Activated CD8-positive, alpha-beta memory T cell treated with anti-CD3 and anti-CD28 coated beads, Interleukin-2, amount 50 U/mL, for 4 hours (primary cell): ENCODE results near the gene PITPNM2.

Experiments
- DNase-seq: peaks from one replicate; pipeline ENCODE4 v3.0.0-alpha.2; 2020

Gene PITPNM2

GRCh38 chr12:123150744-123151456 is at the start of gene PITPNM2:
Gene PITPNM2, minus strand, starts transcription at chr12:123151090. Its CDS starts 116,500 bp downstream, at chr12:123034590.
- peak; percentile 70 for DNase-seq

DNA sequence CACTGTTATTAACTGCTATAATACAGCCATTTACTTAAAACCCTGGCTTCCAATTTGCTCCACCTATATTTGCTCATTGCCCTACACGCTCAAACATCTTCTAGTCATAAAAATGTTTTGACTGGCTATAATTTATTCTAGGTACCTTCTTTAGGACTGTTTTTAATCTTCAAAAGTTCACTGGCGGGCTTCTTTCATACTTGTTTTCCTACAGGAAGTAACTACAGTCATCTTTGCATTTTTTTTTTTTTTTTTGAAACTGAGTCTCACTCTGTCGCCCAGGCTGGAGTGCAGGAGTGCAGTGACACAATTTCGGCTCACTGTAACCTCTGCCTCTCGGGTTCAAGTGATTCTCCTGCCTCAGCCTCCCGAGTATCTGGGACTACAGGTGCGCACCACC is 49.5 kb upstream of the PITPNM2 start:
- no peak for DNase-seq

DNA sequence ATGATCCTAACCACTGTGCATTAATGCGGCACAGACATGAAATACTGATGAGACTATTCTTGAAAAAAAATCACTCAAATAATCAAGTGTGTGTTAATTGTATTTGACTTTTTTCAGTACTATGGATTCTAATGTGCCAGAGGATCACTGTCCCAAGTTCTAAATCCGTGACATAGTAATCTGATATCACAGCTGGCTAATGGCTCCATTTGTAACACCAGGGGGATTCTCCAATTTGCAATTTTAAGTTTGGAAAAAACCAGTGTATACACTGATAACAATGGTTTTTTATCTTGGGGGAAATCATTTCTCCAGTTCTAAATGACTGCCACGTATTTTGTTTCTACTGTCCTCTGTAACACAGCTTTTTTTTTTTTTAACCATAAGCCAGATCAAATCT is 49.0 kb upstream of the PITPNM2 start:
- no peak for DNase-seq

- no peak for DNase-seq
Measured at GRCh38 chr12:123187637-123188036, 36.7 kb upstream of the PITPNM2 start.

DNA sequence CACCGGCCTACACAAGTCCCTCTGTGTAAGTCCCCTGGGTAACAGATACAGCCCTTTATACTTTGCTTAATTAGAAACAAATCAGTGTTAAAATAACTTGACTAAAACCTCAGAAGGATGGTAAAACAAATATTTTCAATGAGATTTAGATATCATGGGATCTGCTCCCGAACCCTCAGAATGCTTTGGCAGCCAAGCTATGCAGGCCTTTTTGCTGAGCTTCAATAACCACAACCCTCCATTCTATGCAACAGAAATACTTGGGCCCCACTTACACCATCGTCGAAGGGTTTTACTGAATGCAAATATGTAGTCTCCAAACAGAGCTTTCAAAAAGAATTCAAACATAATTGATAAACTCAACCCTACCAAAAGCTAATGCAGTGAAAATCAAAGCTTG is 29.3 kb upstream of the PITPNM2 start:
- DNase-seq = no peak

DNA sequence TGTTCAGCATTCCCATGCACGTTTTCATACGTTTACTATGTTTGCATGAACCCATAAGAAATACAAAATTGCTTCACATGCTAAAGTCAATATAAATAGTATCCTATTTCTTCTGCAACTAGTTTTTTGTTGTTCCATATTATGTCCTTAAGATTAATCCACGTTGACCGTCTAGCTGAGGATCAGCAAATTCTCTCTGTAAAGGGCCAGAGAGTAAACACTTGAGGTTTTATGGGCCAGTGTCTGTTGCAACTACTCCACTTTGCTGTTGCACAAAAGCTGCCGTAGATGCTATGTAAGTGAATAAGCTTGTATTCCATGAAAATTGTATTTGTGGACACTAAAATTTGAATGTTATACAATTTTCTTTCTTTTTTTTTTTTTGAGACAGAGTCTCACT is 21.1 kb upstream of the PITPNM2 start:
- DNase-seq = no peak

DNA sequence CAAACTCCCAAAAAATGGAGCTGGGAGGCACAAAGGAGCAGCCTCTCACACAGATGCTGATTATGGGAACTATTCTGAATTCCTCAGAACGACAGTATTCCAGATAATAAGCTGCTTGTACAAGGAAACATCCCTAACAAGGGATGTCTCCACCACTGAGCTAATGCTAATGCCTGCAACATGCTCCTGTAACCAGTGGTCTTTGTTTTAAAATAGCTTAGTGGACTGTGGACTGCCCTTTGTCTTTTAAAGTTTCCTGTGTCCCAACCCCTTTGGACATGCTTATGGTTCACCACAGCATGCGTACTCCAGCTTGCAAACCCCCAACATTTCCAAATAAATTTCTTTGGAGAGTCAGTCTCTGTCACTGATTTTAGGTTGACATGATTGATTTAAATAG is 16.4 kb upstream of the PITPNM2 start:
- no peak for DNase-seq

- DNase-seq = no peak
Measured at GRCh38 chr12:123165537-123165936, 14.6 kb upstream of the PITPNM2 start.

DNA sequence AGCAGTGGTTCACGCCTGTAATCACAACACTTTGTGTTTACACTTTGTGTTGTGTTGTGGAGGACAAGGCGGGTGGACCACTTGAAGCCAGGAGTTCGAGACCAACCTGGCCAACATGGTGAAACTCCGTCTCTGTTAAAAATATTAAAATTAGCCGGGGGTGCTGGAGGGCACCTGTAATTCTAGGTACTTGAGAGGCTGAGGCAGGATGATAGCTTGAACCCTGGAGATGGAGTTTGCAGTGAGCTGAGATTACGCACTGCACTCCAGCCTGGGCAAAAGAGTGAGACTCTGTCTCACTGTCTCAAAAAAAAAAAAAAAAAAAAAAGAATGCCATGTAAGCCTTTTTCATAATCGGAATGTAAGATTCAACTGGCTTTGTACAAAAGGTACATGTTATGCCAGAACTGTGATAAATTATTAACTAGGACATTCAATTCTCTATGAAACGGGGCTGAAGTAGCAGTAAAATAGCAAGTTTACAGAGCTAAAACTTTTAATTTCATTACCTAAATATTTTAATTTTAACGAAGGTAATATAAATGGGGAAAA is 13.9 kb upstream of the PITPNM2 start:
- no peak for DNase-seq

GRCh38 chr12:123164222-123164621 is 13.3 kb upstream of the PITPNM2 start:
- no peak for DNase-seq

DNA sequence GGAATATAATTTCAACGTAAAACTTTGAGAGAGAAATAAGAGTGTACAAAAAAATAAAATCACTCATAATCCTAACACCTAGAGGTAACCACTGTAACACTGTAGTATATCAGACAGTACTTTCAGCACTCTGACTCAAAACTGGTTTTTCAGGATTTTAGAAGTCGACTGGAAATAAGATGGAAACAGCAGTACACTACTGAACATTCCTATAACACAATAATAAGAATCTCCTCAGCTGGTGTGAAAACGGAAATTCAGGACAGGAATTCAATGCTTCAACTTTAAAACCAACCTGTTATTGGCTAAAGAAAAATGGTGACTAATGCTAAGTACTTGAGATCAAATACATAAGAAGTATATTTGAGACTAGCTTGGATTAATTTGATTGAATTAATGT is 12.3 kb upstream of the PITPNM2 start:
- DNase-seq = no peak

- DNase-seq = no peak
Measured at GRCh38 chr12:123160801-123161487, 10.1 kb upstream of the PITPNM2 start.

GRCh38 chr12:123153906-123154305 is 3.0 kb upstream of the PITPNM2 start:
- DNase-seq = no peak

DNA sequence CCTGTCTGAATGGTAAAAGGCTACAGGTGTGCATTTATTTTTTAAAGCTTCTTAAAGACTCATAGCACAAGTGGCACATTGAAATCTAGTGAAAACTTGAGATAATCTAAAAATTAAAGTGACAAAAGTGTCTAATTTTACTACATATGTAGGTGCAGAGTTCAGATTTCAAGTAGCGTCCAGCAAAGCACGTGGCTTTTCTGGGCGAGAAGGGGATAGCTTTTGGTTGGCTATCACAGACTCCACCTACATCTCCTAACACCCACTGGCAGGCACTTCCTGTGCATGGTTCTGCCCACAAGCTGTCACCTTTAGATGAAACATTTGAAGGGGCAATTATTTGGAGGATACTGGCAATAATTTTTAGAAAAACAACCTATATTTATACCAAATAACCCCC is 1.9 kb upstream of the PITPNM2 start:
- no peak for DNase-seq

DNA sequence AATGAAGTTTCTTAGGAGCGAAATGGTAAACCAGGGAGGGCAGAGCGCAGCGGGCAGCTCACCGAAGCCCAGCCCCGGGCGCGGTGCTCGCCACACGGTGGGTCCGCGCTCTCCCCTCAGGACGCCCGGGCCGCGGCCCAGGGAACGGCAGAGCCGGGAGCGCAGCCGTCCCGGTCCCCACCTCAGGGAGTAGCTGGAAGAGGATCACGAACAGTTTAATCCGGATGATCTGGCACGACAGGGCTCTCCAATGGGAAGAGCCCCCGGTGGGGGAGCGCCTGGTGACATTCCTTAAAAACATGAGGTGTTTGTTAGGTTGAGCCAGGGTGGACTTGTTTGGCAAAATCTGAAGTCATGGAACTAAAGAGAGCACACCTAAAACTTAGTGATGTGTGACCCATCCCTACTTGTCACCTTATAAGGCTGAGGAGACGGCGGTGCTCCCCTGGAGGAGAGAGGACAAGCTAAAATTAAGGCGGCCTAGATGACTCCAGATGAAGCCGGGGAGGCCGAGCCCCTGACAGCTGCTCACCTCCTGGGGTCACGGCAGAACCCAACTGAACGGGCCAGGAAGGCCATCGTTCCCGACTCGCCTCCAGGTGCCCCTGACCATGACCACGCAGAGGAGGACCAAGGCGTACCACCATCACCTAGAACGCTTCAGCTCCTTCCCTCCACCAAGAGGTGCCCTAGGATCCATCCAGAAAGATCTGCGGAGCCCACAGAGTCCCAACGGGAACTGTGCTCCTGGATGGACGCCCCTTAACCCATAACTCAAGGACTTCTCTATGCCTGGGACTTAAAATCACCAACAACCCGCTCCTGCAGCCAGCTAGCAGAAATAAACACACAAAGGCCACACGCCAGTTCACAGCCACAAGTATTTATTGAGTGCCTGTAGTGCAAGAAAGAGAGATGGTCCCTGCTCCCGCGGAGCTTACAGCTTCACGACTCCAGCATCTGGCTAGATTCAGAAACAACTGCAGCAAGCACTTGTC is 866 bp upstream of the PITPNM2 start:
- DNase-seq = no peak

DNA sequence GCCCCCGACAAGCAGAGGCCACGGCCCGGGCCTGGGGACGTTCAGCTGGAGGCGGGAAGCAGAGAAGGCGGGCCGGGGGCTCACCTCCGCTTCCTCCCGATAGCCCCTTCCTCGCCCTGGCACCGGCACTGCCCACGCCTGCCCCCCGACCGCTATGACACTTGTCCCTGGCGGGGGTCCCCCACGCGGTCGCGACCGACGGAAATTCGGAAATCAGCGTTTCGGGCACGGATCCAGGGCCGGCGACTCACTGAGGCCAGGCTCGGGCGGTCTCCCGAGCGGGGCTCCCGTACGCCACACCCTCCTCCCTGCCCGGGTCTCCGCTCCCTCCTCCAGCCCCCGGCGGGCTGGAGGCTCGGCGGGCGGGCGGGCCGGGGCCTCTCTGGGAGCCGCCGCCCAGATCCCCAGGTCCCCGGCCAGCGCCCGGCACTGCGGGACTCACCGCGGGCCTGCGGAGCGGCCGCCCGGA is 581 bp downstream of the PITPNM2 start:
- DNase-seq = peak; percentile 43

DNA sequence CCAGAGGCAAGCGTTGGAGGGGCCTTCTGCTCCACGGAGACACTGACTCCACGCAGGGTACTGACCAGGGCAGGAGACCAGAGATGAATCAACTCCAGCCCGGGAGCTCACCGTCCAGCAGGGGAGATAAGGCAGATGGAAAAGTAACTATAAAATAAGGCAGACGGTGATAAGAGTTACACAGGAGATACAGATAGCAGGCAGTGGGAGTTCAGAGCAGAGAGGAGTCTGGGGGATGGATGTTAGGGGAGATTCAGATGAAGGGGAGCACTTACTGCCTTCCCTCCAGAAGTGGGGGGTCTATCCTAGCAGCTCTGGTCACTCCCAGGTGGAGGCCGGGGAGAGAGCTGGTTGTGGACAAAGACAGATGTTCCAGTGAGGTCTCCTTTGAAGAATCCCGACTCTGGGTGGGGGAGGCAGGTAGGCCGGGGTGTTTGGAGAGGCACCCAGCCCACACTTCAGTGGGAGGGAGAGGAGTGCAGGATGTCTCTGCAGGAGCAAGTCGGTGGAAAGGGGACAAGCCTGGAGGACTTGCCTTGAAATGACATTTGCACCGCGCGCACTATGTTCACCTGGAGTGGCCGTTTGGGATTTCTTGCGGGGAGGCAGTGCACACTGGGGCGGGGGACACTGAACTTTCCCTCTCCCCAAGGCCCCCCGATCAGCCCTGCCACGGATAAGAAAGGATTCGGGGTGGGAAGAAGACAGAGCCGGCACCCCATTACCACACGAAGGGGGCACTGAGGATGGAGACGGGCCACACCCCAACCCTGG is 1.2 kb downstream of the PITPNM2 start:
- no peak for DNase-seq

DNA sequence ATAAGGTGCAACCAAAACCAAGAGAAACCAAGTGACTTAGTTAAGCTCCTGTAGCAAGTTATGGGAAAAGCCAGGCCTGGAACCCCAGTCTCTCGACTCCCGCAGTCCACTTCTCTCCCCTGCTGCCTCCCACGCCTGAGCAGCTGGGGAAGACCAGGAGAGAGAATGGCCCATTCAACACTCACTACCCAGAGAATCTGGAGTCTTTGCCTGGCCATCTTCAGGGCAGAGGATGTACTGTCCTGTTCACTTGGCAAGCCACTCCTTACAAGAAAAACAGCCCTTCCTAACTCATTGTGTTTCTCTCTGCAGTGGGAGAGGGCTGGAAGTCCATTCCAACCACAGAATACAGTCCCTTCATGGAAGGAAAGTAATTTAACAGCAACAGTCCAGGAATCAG is 1.8 kb downstream of the PITPNM2 start:
- DNase-seq = no peak

DNA sequence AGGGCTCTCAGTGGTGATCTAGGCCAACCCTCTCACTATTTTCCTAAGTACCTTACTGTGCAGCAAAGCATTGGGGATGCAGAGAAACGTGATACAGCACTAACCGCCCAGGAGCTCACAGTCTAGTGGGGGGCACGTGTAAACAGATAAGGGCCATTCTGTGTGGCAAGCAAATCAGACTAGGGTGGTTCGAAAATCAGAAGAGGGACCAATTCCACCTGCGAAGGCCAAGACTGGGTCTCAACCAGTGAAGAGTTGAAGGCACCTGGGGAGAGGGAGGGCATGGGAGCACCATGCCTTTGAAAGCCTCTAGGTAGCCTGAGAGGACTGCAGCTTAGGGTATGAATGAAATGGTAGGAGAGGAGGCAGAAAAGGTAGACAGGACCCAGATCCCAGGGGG is 2.2 kb downstream of the PITPNM2 start:
- no peak for DNase-seq

GRCh38 chr12:123148223-123148622 is 2.7 kb downstream of the PITPNM2 start:
- DNase-seq = no peak

DNA sequence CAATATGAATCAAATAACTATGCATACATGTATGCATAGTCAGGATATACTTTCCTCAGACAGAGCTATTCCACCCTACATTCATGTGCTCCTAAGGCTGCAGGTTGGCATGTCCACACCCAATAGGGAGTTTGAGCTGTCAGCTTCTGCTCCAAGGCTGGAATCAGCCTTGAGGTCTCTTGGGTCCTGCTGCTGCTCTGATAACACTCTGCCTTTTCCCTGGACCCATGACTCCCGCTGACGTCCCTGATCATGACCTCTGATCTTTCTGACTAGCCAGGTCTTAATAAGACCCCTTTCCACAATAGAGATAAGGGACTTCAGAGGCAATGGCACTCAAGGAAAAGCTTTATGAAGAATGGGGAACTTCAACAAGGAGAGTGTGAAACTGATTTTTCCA is 5.7 kb downstream of the PITPNM2 start:
- DNase-seq = no peak
